ENCODE results near the gene EPHB1. TPM values are rescaled to one million over a fixed set of nuclear protein-coding genes. Genes with fewer than 3 reads are reported as not detected.

The EPHB1 gene
- total and polyA plus RNA-seq, 2 donors (not counting 3 experiments of a cell fraction or from before 2014, with no cell fraction given), result 1.3 to 5.2 TPM

DNA sequence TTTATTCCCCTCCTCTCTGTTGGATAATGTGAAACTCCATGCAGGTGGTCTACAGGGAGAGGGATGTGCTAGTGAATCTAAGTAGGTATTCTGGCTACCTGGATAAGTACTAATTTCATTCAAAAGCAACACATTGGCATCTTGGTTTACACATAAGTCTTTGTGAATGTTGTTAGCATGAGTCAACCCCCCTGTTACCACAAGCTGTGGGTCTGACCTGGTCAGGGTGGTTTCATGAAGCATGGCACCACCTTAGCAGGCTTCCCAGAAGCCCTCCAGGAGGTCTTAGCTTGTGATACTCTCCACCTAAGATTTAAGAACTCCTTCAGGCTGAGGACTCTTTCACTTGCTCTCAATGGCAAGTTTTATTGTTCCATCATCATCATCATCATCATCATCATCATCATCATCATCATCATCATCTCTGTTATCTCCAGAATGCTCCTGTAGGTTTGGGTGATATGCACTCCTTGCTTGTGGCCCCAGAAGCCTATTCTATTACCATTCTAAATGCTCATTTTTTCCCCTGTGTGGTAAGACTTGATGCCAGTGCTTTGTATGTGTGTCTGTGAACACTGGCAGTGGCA, 62.8 kb downstream of the EPHB1 start:
- Histone ChIP-seq H3K36me3 (ENCODE audit: control insufficient read depth in 2 of 2, extremely low read depth in 1 of 2, insufficient read depth in 2 of 2, low read length in 2 of 2) (no peaks in the 10 kb centered on the region), H3K4me2 (ENCODE audit: insufficient read depth, low read length) (no peak overlapping the region), H3K79me2 (ENCODE audit: control insufficient read depth, insufficient read depth, low read length) (no peaks in the 10 kb centered on the region), H3K9me3 (replicated peaks; ENCODE audit: control insufficient read depth, insufficient read depth, low read length) (no peaks in the 10 kb centered on the region), H3K27me3 (ENCODE audit: control insufficient read depth in 2 of 2, insufficient read depth in 2 of 2, low read length in 2 of 2) (peaks cover 0 to 3% of the 10 kb centered on the region in 2 experiments), H3K9ac (replicated peaks; ENCODE audit: extremely low read depth, insufficient read depth, low read length) (no peak overlapping the region), H3K4me3 (replicated peaks in 1 of 3; ENCODE audit: insufficient read depth in 1 of 3, low read depth in 1 of 3, low read length in 3 of 3) (no peak overlapping the region), H3K27ac (ENCODE audit: insufficient read depth, low read depth, low read length) (no peak overlapping the region), H3K4me1 (ENCODE audit: control insufficient read depth, extremely low read depth, insufficient read depth, low read length) (no peaks in the 10 kb centered on the region), H2AFZ (ENCODE audit: low read depth, low read length) (no peak overlapping the region), H3K9me1 (replicated peaks; ENCODE audit: control insufficient read depth, extremely low read depth, insufficient read depth, low read length) (no peaks in the 10 kb centered on the region), H4K20me1 (replicated peaks; ENCODE audit: control insufficient read depth, extremely low read depth, insufficient read depth, low read length) (no peaks in the 10 kb centered on the region)
- no peak for TF ChIP-seq GATA2 (IDR thresholded peaks at IDR 0.05; ENCODE audit: insufficient read depth, insufficient read length, low read depth, low read length)
- POLR2A ChIA-PET, result no interaction called here
- CTCF ChIA-PET, result no interaction called here
- no peak for FAIRE-seq
- dilution Hi-C loops (cut with MboI; ENCODE audit: extremely low pct_ligation_motif_present, low sequenced_read_pairs), result no loop called here
- BruUV-seq (replicated peaks), result no TSS peak
- intact Hi-C loops (cut with micrococcal nuclease), result no loop called here
- no peak for DNase-seq (ENCODE audit: low read depth, low spot score)

- dilution Hi-C loops (cut with MboI; ENCODE audit: extremely low pct_ligation_motif_present, low sequenced_read_pairs) (no loop called here), intact Hi-C loops (cut with micrococcal nuclease) (no loop called here)
- Histone ChIP-seq H4K20me1 (replicated peaks; ENCODE audit: control insufficient read depth, extremely low read depth, insufficient read depth, low read length) (no peaks in the 10 kb centered on the region), H3K79me2 (ENCODE audit: control insufficient read depth, insufficient read depth, low read length) (no peaks in the 10 kb centered on the region), H3K4me3 (replicated peaks in 1 of 3; ENCODE audit: insufficient read depth in 1 of 3, low read depth in 1 of 3, low read length in 3 of 3) (no peak overlapping the region), H3K9me1 (replicated peaks; ENCODE audit: control insufficient read depth, extremely low read depth, insufficient read depth, low read length) (no peaks in the 10 kb centered on the region), H3K4me2 (ENCODE audit: insufficient read depth, low read length) (no peak overlapping the region), H2AFZ (ENCODE audit: low read depth, low read length) (no peak overlapping the region), H3K27ac (ENCODE audit: insufficient read depth, low read depth, low read length) (no peak overlapping the region), H3K4me1 (ENCODE audit: control insufficient read depth, extremely low read depth, insufficient read depth, low read length) (no peaks in the 10 kb centered on the region), H3K36me3 (ENCODE audit: control insufficient read depth in 2 of 2, extremely low read depth in 1 of 2, insufficient read depth in 2 of 2, low read length in 2 of 2) (no peaks in the 10 kb centered on the region), H3K27me3 (ENCODE audit: control insufficient read depth in 2 of 2, insufficient read depth in 2 of 2, low read length in 2 of 2) (peaks cover 0 to 3% of the 10 kb centered on the region in 2 experiments), H3K9me3 (replicated peaks; ENCODE audit: control insufficient read depth, insufficient read depth, low read length) (no peaks in the 10 kb centered on the region), H3K9ac (replicated peaks; ENCODE audit: extremely low read depth, insufficient read depth, low read length) (no peak overlapping the region)
- TF ChIP-seq CTCF (IDR thresholded peaks at IDR 0.05; ENCODE audit: extremely low read depth in 1 of 2, insufficient read depth in 1 of 2, low read depth in 1 of 2, low read length in 2 of 2), result no peak
- TF ChIP-seq JUN (IDR thresholded peaks at IDR 0.05; ENCODE audit: borderline replicate concordance, insufficient read depth, insufficient read length, low read depth), result no peak
- no peak for TF ChIP-seq POLR2A (IDR thresholded peaks at IDR 0.05; ENCODE audit: low read depth, low read length)
- TF ChIP-seq EZH2 (IDR thresholded peaks at IDR 0.05; ENCODE audit: borderline replicate concordance, low read depth, low read length, severe bottlenecking), result no peak
- no peak for TF ChIP-seq FOS (IDR thresholded peaks at IDR 0.05; ENCODE audit: borderline replicate concordance, insufficient read depth, low read length)
- no peak for TF ChIP-seq GATA2 (IDR thresholded peaks at IDR 0.05; ENCODE audit: insufficient read depth, insufficient read length, low read depth, low read length)
- TF ChIP-seq, protein P1, sequence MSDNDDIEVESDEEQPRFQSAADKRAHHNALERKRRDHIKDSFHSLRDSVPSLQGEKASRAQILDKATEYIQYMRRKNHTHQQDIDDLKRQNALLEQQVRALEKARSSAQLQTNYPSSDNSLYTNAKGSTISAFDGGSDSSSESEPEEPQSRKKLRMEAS (IDR thresholded peaks at IDR 0.05; ENCODE audit: insufficient read depth, insufficient read length), result no peak
- TF ChIP-seq POLR2AphosphoS5 (IDR thresholded peaks at IDR 0.05; ENCODE audit: insufficient read depth, low read depth, low read length), result no peak
- TF ChIP-seq MYC (IDR thresholded peaks at IDR 0.05; ENCODE audit: low read depth, low read length), result no peak
- ChIA-PET CTCF (interaction anchor here (0.5 kb wide), 1 partner anchor 320 kb away, joined by 3 read pairs; no protein-coding TSS in a partner anchor), POLR2A (no interaction called here)
- BruUV-seq (replicated peaks), result no TSS peak
- FAIRE-seq (no peak), DNase-seq (ENCODE audit: low read depth, low spot score) (no peak)
Observed at GRCh38 chr3:134858441-134859035, 63.5 kb downstream of the EPHB1 start.
